ENCODE results near the gene CPHXL2. TPM values are rescaled to one million over a fixed set of nuclear protein-coding genes. Genes with fewer than 3 reads are reported as not detected.

The CPHXL2 gene
- total RNA-seq, 4 donors from 2014 or later, result not detected

DNA sequence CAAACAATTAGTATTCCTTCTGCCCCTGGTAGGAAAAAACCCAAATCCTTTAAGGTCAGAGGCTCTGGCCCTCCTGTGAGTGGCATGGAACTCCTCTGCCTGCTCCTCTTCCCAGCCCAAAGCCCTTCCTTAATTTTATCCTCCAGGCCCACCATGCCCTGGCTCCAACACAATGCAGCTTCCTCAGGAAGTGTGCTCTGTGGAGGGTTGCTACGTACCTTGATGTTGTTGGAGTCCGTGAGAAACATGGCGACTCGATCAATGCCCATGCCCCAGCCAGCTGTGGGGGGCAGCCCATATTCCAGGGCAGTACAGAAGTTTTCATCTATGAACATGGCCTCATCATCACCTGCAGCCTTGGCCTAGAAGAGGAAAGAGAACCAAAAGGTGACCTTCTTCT lies 48.5 kb downstream of the CPHXL2 start:
- Histone ChIP-seq H3K4me3 (no peak overlapping the region), H3K36me3 (peaks cover 2 to 78% of the 10 kb centered on the region in 2 donors), H3K4me1 (peaks cover 4% of the 10 kb centered on the region in 2 donors), H3K27me3 (no peaks in the 10 kb centered on the region), H3K9me3 (no peaks in the 10 kb centered on the region), H3K27ac (no peak overlapping the region)
- in situ Hi-C loops (cut with MboI; ENCODE audit: low sequenced_read_pairs in 4 of 4), result loop anchor here in 2 of 4 donors (10.0 to 25.0 kb wide), 3 partner anchors 64 to 641 kb away; partner anchors contain the start of genes GABARAPL2 (in 1 of the 2), TMEM170A (in 1 of the 2), WDR59 (in 1 of the 2) and ZNRF1 (in 1 of the 2)
- intact Hi-C loops (cut with DNase I; ENCODE audit: low total_unique reads), result no loop called here
- DNase-seq, result no peak
- no peak for ATAC-seq
- no peak for TF ChIP-seq POLR2A (IDR thresholded peaks at IDR 0.05)
- TF ChIP-seq, protein P1, sequence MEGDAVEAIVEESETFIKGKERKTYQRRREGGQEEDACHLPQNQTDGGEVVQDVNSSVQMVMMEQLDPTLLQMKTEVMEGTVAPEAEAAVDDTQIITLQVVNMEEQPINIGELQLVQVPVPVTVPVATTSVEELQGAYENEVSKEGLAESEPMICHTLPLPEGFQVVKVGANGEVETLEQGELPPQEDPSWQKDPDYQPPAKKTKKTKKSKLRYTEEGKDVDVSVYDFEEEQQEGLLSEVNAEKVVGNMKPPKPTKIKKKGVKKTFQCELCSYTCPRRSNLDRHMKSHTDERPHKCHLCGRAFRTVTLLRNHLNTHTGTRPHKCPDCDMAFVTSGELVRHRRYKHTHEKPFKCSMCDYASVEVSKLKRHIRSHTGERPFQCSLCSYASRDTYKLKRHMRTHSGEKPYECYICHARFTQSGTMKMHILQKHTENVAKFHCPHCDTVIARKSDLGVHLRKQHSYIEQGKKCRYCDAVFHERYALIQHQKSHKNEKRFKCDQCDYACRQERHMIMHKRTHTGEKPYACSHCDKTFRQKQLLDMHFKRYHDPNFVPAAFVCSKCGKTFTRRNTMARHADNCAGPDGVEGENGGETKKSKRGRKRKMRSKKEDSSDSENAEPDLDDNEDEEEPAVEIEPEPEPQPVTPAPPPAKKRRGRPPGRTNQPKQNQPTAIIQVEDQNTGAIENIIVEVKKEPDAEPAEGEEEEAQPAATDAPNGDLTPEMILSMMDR (IDR thresholded peaks at IDR 0.05 in 4 of 5, conservative IDR thresholded peaks at IDR 0.05 in 1 of 5), result no peak

DNA sequence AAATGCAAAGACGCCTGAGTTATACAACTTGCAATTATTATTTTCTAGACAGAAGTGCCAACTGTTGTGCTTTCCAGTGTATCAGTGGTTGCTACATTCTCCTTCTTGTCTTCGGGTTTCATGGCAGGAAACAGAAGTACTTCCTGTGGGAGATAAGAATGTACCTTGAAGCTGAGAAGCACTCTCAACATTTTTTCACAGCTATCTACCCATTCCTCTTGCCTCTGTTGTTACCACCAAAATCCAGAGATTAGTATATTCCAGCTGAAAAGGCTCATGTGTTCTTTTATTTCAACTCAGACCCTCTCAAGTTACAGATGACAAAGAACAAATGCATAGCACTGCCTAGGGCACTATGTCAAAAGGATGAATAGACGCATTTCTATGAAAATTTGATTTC lies 49.0 kb downstream of the CPHXL2 start:
- DNase-seq (no peak), ATAC-seq (no peak)
- in situ Hi-C loops (cut with MboI; ENCODE audit: low sequenced_read_pairs in 4 of 4) (loop anchor here in 2 of 4 donors (10.0 to 25.0 kb wide), 3 partner anchors 63 to 641 kb away; partner anchors contain the start of genes GABARAPL2 (in 1 of the 2), TMEM170A (in 1 of the 2), WDR59 (in 1 of the 2) and ZNRF1 (in 1 of the 2)), intact Hi-C loops (cut with DNase I; ENCODE audit: low total_unique reads) (no loop called here)
- Histone ChIP-seq H3K4me3 (no peak overlapping the region), H3K36me3 (peaks cover 2 to 73% of the 10 kb centered on the region in 2 donors), H3K4me1 (peaks cover 4% of the 10 kb centered on the region in 2 donors), H3K9me3 (no peaks in the 10 kb centered on the region), H3K27ac (no peak overlapping the region), H3K27me3 (no peaks in the 10 kb centered on the region)
- TF ChIP-seq POLR2A (IDR thresholded peaks at IDR 0.05), result no peak
- TF ChIP-seq, protein P1 (IDR thresholded peaks at IDR 0.05 in 4 of 5, conservative IDR thresholded peaks at IDR 0.05 in 1 of 5), result no peak

DNA sequence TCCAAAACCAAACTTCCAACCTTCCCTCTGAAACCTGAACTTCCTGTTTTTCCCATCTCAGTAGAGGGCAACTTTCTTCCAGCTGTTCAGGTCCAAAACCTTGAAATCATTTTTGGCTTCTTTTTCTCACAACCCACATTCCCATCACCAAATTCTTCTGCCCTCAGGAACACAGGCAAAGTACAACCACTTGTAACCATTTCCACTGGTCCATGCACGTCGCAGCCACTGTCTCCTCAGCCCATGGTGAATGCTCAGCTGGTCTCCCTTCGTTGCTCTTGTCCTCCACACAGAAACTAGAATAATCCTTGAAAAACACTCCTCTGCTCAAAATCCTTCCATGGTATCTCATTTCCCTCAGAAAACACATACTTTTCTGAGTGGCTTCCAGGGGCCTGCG lies 50.0 kb downstream of the CPHXL2 start:
- H3K27me3 ChIP-seq, result no peaks in the 10 kb centered on the region
- DNase-seq (no peak), ATAC-seq (no peak)
- H3K4me3 ChIP-seq, result no peak overlapping the region
- peaks cover 2 to 63% of the 10 kb centered on the region in 2 donors for H3K36me3 ChIP-seq
- no peak overlapping the region for H3K27ac ChIP-seq
- H3K9me3 ChIP-seq, result no peaks in the 10 kb centered on the region
- no peak for TF ChIP-seq POLR2A (IDR thresholded peaks at IDR 0.05)
- TF ChIP-seq, protein P1 (IDR thresholded peaks at IDR 0.05 in 4 of 5, conservative IDR thresholded peaks at IDR 0.05 in 1 of 5), result no peak
- in situ Hi-C loops (cut with MboI; ENCODE audit: low sequenced_read_pairs in 4 of 4) (loop anchor here in 2 of 4 donors (10.0 to 25.0 kb wide), 3 partner anchors 62 to 640 kb away; partner anchors contain the start of genes GABARAPL2 (in 1 of the 2), TMEM170A (in 1 of the 2), WDR59 (in 1 of the 2) and ZNRF1 (in 1 of the 2)), intact Hi-C loops (cut with DNase I; ENCODE audit: low total_unique reads) (no loop called here)
- peaks cover 12 to 13% of the 10 kb centered on the region in 2 donors for H3K4me1 ChIP-seq

DNA sequence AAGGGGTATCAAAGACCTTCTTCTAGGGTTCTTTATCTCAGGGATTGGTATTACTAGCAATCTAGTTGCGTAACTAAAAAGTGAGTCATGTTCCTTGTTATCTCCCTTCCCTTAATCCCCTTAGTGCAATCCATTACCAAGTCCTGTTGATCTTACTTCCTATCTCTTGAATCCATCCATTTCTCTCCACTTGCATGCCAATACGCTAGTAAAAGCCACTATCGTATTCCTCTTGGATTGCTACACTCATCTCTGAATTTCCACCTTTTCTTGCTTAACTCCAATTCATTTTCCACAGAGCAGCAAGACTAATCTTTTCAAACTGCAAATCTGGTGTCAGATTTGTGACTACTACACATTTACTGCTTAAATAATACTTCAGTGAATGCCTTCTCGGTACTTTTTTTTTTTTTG lies 51.9 kb downstream of the CPHXL2 start:
- Histone ChIP-seq H3K4me1 (peaks cover 20 to 22% of the 10 kb centered on the region in 2 donors), H3K27ac (peak overlapping the region in 1 of 4 donors; percentile 5), H3K4me3 (no peak overlapping the region), H3K36me3 (peaks cover under 1 to 44% of the 10 kb centered on the region in 2 donors), H3K9me3 (no peaks in the 10 kb centered on the region), H3K27me3 (no peaks in the 10 kb centered on the region)
- intact Hi-C loops (cut with DNase I; ENCODE audit: low total_unique reads) (no loop called here), in situ Hi-C loops (cut with MboI; ENCODE audit: low sequenced_read_pairs in 4 of 4) (loop anchor here in 2 of 4 donors (10.0 to 25.0 kb wide), 4 partner anchors 60 to 1562 kb away; partner anchors contain the start of genes GABARAPL2 (in 1 of the 2), MON1B (in 1 of the 2), SYCE1L (in 1 of the 2) and TMEM170A (in 1 of the 2))
- ATAC-seq (no peak), DNase-seq (no peak)
- no peak for TF ChIP-seq POLR2A (IDR thresholded peaks at IDR 0.05)
- TF ChIP-seq, protein P1 (IDR thresholded peaks at IDR 0.05 in 4 of 5, conservative IDR thresholded peaks at IDR 0.05 in 1 of 5), result no peak

Data from gastrocnemius medialis (tissue), 4 donors.